Stomach smooth muscle (tissue), 2 donors: ENCODE results near the gene APOL2.
"Not testable (repeated sequence)": the region's sequence is repeated elsewhere in the genome, so short reads cannot be mapped to it uniquely, and the experiment has no call there.

Experiments
- H3K27ac ChIP-seq: one replicate; pipeline ENCODE4 v1.7.0; 2013; ENCODE audit warnings: mild to moderate bottlenecking, low read length, inconsistent platforms
- H3K27me3 ChIP-seq, 2 donors: one replicate each; pipeline ENCODE4 v1.7.0; 2013; ENCODE audit warnings: low read length in 2 of 2; ENCODE audit not compliant: insufficient read depth in 2 of 2, control insufficient read depth in 1 of 2
- H3K36me3 ChIP-seq, 2 donors: one replicate each; pipeline ENCODE4 v1.7.0; 2013; ENCODE audit warnings: low read length in 2 of 2; ENCODE audit not compliant: control insufficient read depth in 2 of 2, insufficient read depth in 2 of 2
- H3K4me1 ChIP-seq: one replicate; pipeline ENCODE4 v1.7.0; 2013; ENCODE audit warnings: low read length; ENCODE audit not compliant: control insufficient read depth, insufficient read depth
- H3K4me3 ChIP-seq, 2 donors: one replicate each; pipeline ENCODE4 v1.7.0; 2013; ENCODE audit warnings: low read length in 2 of 2
- H3K9ac ChIP-seq, 2 donors: one replicate each; pipeline ENCODE4 v1.7.0; 2013; ENCODE audit warnings: low read length in 2 of 2, mild to moderate bottlenecking in 1 of 2
- H3K9me3 ChIP-seq, 2 donors: one replicate each; pipeline ENCODE4 v1.7.0; 2013; ENCODE audit warnings: low read length in 2 of 2; ENCODE audit not compliant: control insufficient read depth in 2 of 2
- donor health status: healthy.
- donor health status: Pancreatic carcinoma.

APOL2 gene

DNA sequence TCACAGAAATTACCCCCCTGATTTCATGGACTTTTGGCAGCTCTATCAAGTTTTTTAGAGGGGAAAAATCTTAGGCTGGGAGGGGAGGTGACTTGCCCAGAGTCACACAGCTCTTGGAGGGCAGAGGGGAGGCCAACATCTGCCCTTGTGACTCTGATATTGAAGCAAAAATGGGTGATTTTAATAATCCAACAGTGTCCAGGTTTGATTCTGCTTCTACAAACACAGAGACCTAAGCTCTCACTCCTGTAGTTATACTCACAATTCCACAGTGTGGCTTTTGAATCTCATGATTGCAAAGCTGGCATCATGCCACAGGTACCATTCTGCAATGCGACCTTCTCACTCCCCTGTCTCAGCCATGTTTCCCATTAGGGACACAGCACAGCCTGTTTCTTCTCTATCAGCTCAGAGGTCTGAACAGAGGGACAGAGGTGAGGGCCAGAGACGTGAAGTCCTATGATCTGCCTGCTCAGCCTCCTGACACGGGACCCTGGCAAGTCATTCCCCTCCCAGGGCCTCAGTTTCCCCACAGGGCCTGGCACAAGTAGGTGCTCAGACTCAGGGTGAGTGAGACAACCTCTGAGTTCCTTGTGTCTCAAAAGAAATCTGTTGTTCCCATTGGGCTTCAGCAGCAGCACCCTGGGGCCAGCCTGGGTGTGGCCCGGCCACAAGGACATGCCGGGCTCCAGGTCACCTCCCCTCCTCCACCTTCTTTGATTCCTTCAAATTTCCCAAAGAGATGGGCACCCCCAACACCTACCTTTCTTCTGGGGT, 766 bp downstream of the APOL2 start:
- Histone ChIP-seq H3K9ac (peak overlapping the region; percentile 69 to 91), H3K4me3 (peak overlapping the region; percentile 78 to 91), H3K36me3 (peaks cover 0 to 6% of the 10 kb centered on the region in 2 donors), H3K27ac (peak overlapping the region; percentile 86), H3K27me3 (no peaks in the 10 kb centered on the region), H3K4me1 (peaks cover 48% of the 10 kb centered on the region), H3K9me3 (no peaks in the 10 kb centered on the region)

DNA sequence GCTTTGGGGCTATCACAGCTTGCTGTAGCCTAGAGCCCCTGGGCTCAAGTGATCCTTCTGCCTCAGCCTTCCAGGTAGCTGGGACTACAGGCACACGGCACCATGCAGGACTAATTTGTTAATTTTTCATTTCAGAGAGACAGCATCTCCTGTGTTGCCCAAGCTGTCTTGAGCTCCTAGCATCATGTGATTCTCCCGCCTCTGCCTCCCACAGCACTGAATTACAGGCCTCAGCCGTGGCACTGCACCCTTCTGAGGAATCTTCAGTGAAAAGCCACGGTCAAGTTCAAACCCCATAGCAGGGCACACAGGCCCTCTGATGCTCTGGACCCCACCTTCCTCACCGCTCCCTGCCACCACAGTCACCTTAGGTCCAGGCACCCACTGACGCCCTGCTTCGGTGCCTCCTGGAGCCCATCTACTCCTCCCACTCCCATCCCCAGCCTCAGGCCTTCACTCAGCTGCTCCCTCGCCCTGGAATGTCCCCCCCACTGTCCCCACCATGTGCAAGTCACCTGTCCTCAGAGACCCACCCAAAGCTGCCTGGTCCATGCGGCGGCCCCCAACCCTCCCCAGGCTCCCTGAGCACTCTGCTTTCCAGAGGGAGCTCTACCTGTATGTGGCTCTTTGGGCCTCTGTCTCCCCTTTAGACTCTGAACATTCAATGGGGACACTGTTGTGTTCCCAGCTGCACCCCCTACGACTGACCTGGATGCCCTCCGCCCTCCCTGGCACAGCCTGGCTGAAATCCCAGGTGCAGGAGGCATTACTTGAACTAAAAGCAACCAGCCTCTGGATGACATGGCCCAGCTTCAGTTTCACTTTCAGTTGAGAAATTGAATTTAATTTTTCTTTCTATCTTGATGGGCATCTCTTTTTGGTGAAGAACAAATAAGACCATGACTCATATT, 1.6 kb downstream of the APOL2 start:
- peak overlapping the region; percentile 86 for H3K27ac ChIP-seq
- no peaks in the 10 kb centered on the region for H3K27me3 ChIP-seq
- H3K4me1 ChIP-seq: peaks cover 44% of the 10 kb centered on the region
- peaks cover 4 to 15% of the 10 kb centered on the region in 2 donors for H3K36me3 ChIP-seq
- no peaks in the 10 kb centered on the region for H3K9me3 ChIP-seq
- peak overlapping the region; percentile 78 to 91 for H3K4me3 ChIP-seq
- peak overlapping the region; percentile 36 to 69 for H3K9ac ChIP-seq

GRCh38 chr22:36236388-36237319, 2.7 kb downstream of the APOL2 start:
- Histone ChIP-seq H3K27ac (no peak overlapping the region), H3K9ac (peak overlapping the region in 1 of 2 donors; percentile 36), H3K9me3 (no peaks in the 10 kb centered on the region), H3K4me1 (peaks cover 44% of the 10 kb centered on the region), H3K4me3 (peak overlapping the region; percentile 78 to 91), H3K27me3 (no peaks in the 10 kb centered on the region), H3K36me3 (peaks cover 7 to 22% of the 10 kb centered on the region in 2 donors)

DNA sequence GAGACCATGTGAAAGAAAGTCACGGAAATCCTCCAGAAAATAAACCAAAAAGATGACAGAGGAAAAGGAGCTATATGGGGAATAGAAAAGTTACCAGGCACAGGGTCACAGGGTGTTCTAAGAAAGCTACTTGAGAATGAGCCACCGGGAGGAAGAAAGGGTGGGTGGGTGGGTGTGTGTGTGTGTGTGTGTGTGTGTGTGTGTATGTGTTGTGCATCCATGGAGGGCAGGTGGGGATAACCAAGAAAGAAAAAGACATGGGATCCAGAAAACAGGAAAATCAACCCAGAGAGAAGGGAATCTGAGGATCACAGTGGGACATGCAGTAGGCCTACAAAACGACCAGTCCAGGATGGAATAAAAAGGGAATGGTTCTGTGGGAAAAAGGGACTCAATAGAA, 3.7 kb downstream of the APOL2 start:
- Histone ChIP-seq H3K27ac (no peak overlapping the region), H3K9me3 (no peaks in the 10 kb centered on the region), H3K4me3 (no peak overlapping the region), H3K27me3 (no peaks in the 10 kb centered on the region), H3K9ac (no peak overlapping the region), H3K4me1 (peaks cover 44% of the 10 kb centered on the region), H3K36me3 (peaks cover 11 to 31% of the 10 kb centered on the region in 2 donors)

DNA sequence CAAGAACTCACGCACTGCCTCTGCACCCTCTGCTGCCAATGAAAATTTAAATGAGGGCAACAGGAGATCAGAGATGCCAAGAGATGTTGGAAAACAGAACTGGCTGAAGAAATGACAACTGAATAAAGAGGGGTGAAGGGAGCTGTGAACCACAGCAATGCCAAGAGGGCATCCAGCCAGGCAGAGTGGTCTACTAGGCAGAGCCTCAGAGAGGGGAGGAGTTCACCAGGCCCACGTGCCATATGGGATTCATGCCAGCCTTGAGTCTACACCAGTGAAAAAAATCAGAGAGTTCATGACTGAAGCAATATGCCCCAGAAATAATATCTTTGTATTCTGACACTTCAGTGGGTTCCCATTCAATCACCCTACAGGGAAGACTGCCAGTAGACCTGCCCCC, 4.4 kb downstream of the APOL2 start:
- Histone ChIP-seq H3K9me3 (no peaks in the 10 kb centered on the region), H3K9ac (no peak overlapping the region), H3K4me3 (no peak overlapping the region), H3K27ac (no peak overlapping the region), H3K27me3 (no peaks in the 10 kb centered on the region), H3K36me3 (peaks cover 17 to 36% of the 10 kb centered on the region in 2 donors), H3K4me1 (peaks cover 42% of the 10 kb centered on the region)

GRCh38 chr22:36234213-36234612, 5.1 kb downstream of the APOL2 start:
- Histone ChIP-seq H3K27me3 (no peaks in the 10 kb centered on the region), H3K36me3 (peaks cover 19 to 36% of the 10 kb centered on the region in 2 donors), H3K4me3 (no peak overlapping the region), H3K9me3 (no peaks in the 10 kb centered on the region), H3K4me1 (peaks cover 37% of the 10 kb centered on the region), H3K27ac (no peak overlapping the region), H3K9ac (no peak overlapping the region)

GRCh38 chr22:36233796-36234195, 5.5 kb downstream of the APOL2 start:
- Histone ChIP-seq H3K4me3 (no peak overlapping the region), H3K36me3 (peaks cover 19 to 37% of the 10 kb centered on the region in 2 donors), H3K9ac (no peak overlapping the region), H3K4me1 (peaks cover 35% of the 10 kb centered on the region), H3K27me3 (no peaks in the 10 kb centered on the region), H3K27ac (no peak overlapping the region), H3K9me3 (no peaks in the 10 kb centered on the region)

- H3K4me3 ChIP-seq: no peak overlapping the region
- no peak overlapping the region for H3K9ac ChIP-seq
- H3K9me3 ChIP-seq: no peaks in the 10 kb centered on the region
- peaks cover 27% of the 10 kb centered on the region for H3K4me1 ChIP-seq
- peaks cover 26 to 44% of the 10 kb centered on the region in 2 donors for H3K36me3 ChIP-seq
- H3K27me3 ChIP-seq: no peaks in the 10 kb centered on the region
- no peak overlapping the region for H3K27ac ChIP-seq
Measured at GRCh38 chr22:36232715-36233401, 6.5 kb downstream of the APOL2 start.

DNA sequence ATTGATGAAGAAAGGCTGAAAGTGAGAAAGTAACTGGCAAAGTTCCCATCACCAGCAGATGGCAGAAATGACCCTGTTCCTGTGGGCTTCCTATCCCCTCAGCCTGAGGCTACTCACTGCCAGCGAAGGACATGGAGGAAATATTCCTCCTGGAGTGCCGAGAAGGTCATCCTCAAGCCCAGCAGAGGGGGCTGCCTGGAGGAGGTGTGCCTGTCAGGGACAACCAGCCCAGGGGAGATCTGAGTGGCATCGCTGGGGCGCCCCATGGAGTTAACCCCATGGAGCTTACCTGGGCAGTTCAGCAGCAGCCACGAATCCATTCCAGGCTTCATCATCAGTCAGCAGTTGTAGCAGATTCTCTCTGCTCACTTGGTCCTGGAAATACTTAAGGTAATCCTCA, 8.3 kb downstream of the APOL2 start:
- H3K9ac ChIP-seq, H3K27me3 ChIP-seq, H3K9me3 ChIP-seq, H3K27ac ChIP-seq, H3K4me3 ChIP-seq: not testable (repeated sequence)
- Histone ChIP-seq H3K4me1 (peaks cover 12% of the 10 kb centered on the region), H3K36me3 (peaks cover 35 to 50% of the 10 kb centered on the region in 2 donors)

GRCh38 chr22:36229649-36230048, 9.7 kb downstream of the APOL2 start:
- H3K27me3 ChIP-seq, H3K4me3 ChIP-seq, H3K4me1 ChIP-seq, H3K9ac ChIP-seq, H3K27ac ChIP-seq, H3K9me3 ChIP-seq: not testable (repeated sequence)
- peaks cover 35 to 50% of the 10 kb centered on the region in 2 donors for H3K36me3 ChIP-seq
